Measurements from ENCODE around the gene FAM117A. TPM values are rescaled to one million over a fixed set of nuclear protein-coding genes. Genes with fewer than 3 reads are reported as not detected.

The FAM117A gene
- total RNA-seq, 1 donor from 2014 or later: 30.0 TPM

GRCh38 chr17:49755663-49756283, 8.2 kb downstream of the FAM117A start:
- Mint-ChIP-seq H3K27ac (peak overlapping the region; percentile 70), H3K4me3 (no peak overlapping the region), H3K36me3 (ENCODE audit: low read depth) (peaks cover 46% of the 10 kb centered on the region), H3K9me3 (no peaks in the 10 kb centered on the region), H3K27me3 (no peaks in the 10 kb centered on the region), H3K4me1 (peaks cover 61% of the 10 kb centered on the region)
- TF ChIP-seq CTCF (IDR thresholded peaks at IDR 0.05): no peak
- intact Hi-C loops (cut with micrococcal nuclease): no loop called here
- DNase-seq (no peak), ATAC-seq (ENCODE audit: low read depth) (no peak)
- ChIA-PET CTCF (no interaction called here), POLR2A (interaction anchor here (0.5 to 6.6 kb wide), 4 partner anchors 7 to 186 kb away, joined by 3 to 54 read pairs (median 3); partner anchors contain the start of gene FAM117A)

- intact Hi-C loops (cut with micrococcal nuclease): loop anchor here (2.0 kb wide), 1 partner anchor 15 kb away; no protein-coding TSS in a partner anchor
- ATAC-seq (ENCODE audit: low read depth) (no peak), DNase-seq (no peak)
- H3K9me3 Mint-ChIP-seq: no peaks in the 10 kb centered on the region
- ChIA-PET POLR2A (interaction anchor here (6.6 kb wide), 1 partner anchor 9 kb away, joined by 54 read pairs; the partner anchor contains the start of gene FAM117A), CTCF (interaction anchor here (1.2 kb wide), 1 partner anchor 10 kb away, joined by 3 read pairs; the partner anchor contains the start of gene FAM117A)
- H3K4me1 Mint-ChIP-seq: peaks cover 60% of the 10 kb centered on the region
- H3K27ac Mint-ChIP-seq: peak overlapping the region; percentile 18
- no peaks in the 10 kb centered on the region for H3K27me3 Mint-ChIP-seq
- H3K36me3 Mint-ChIP-seq (ENCODE audit: low read depth): peaks cover 32% of the 10 kb centered on the region
- TF ChIP-seq CTCF (IDR thresholded peaks at IDR 0.05): no peak
- H3K4me3 Mint-ChIP-seq: no peak overlapping the region
Measured at GRCh38 chr17:49753959-49754391, 10.0 kb downstream of the FAM117A start.

- ATAC-seq (ENCODE audit: low read depth): no peak
- H3K27ac Mint-ChIP-seq: peak overlapping the region; percentile 76
- intact Hi-C loops (cut with micrococcal nuclease): loop anchor here (2.0 kb wide), 1 partner anchor 14 kb away; no protein-coding TSS in a partner anchor
- ChIA-PET POLR2A (interaction anchor here (0.7 to 6.6 kb wide), 4 partner anchors 10 to 83 kb away, joined by 3 to 54 read pairs (median 4); partner anchors contain the start of gene FAM117A), CTCF (interaction anchor here (1.2 kb wide), 1 partner anchor 9 kb away, joined by 3 read pairs; no protein-coding TSS in a partner anchor)
- DNase-seq: no peak
- H3K27me3 Mint-ChIP-seq: no peaks in the 10 kb centered on the region
- no peaks in the 10 kb centered on the region for H3K9me3 Mint-ChIP-seq
- no peak overlapping the region for H3K4me3 Mint-ChIP-seq
- H3K36me3 Mint-ChIP-seq (ENCODE audit: low read depth): peaks cover 22% of the 10 kb centered on the region
- peaks cover 69% of the 10 kb centered on the region for H3K4me1 Mint-ChIP-seq
- no peak for TF ChIP-seq CTCF (IDR thresholded peaks at IDR 0.05)
Measured at GRCh38 chr17:49752508-49752907, 11.4 kb downstream of the FAM117A start.

GRCh38 chr17:49749730-49750129, 14.2 kb downstream of the FAM117A start:
- intact Hi-C loops (cut with micrococcal nuclease): loop anchor here (2.0 to 10.0 kb wide), 2 partner anchors 39 to 555 kb away; partner anchors contain the start of gene KAT7
- Mint-ChIP-seq H3K4me1 (peaks cover 81% of the 10 kb centered on the region), H3K4me3 (no peak overlapping the region), H3K9me3 (peaks cover 3% of the 10 kb centered on the region), H3K27ac (peak overlapping the region; percentile 61), H3K27me3 (no peaks in the 10 kb centered on the region), H3K36me3 (ENCODE audit: low read depth) (peaks cover 6% of the 10 kb centered on the region)
- DNase-seq: no peak
- no peak for TF ChIP-seq CTCF (IDR thresholded peaks at IDR 0.05)
- POLR2A ChIA-PET: interaction anchor here (1.3 to 6.6 kb wide), 4 partner anchors 13 to 805 kb away, joined by 4 to 54 read pairs (median 24); partner anchors contain the start of genes FAM117A, SLC35B1 and SNF8
- CTCF ChIA-PET: no interaction called here
- no peak for ATAC-seq (ENCODE audit: low read depth)

GRCh38 chr17:49748791-49749190, 15.1 kb downstream of the FAM117A start:
- DNase-seq (no peak), ATAC-seq (ENCODE audit: low read depth) (peak; percentile 72)
- ChIA-PET CTCF (interaction anchor here (1.0 to 3.3 kb wide), 3 partner anchors 14 to 41 kb away, joined by 3 to 15 read pairs (median 3); partner anchors contain the start of genes FAM117A and SLC35B1), POLR2A (interaction anchor here (0.6 to 5.8 kb wide), 10 partner anchors 9 to 804 kb away, joined by 3 to 129 read pairs (median 6); partner anchors contain the start of genes FAM117A, KAT7, SLC35B1 and SNF8)
- H3K36me3 Mint-ChIP-seq (ENCODE audit: low read depth): peaks cover 6% of the 10 kb centered on the region
- H3K4me3 Mint-ChIP-seq: peak overlapping the region; percentile 64
- no peak for TF ChIP-seq CTCF (IDR thresholded peaks at IDR 0.05)
- peak overlapping the region; percentile 96 for H3K27ac Mint-ChIP-seq
- intact Hi-C loops (cut with micrococcal nuclease): loop anchor here (1.0 to 10.0 kb wide), 3 partner anchors 9 to 554 kb away; partner anchors contain the start of gene KAT7
- no peaks in the 10 kb centered on the region for H3K27me3 Mint-ChIP-seq
- H3K4me1 Mint-ChIP-seq: peaks cover 83% of the 10 kb centered on the region
- H3K9me3 Mint-ChIP-seq: peaks cover 3% of the 10 kb centered on the region
